Activated CD8-positive, alpha-beta memory T cell treated with anti-CD3 and anti-CD28 coated beads for 48 hours (primary cell): ENCODE measurements around the gene MARCKS.
A peak's percentile ranks its signal among the peaks of the same experiment; 100 is the strongest.

Experiments used
- DNase-seq, 3 experiments: peaks; one replicate each; pipeline ENCODE4 v3.0.0-alpha.2; 2020; ENCODE audit warnings: low read depth in 2 of 3, low spot score in 2 of 3

Gene MARCKS

GRCh38 chr6:113853252-113853651 lies 3.9 kb upstream of the MARCKS start:
- DNase-seq: no peak

- no peak for DNase-seq
Measured at GRCh38 chr6:113854531-113855499, 2.3 kb upstream of the MARCKS start.

- DNase-seq: no peak
Measured at GRCh38 chr6:113855500-113856374, 1.4 kb upstream of the MARCKS start.

- no peak for DNase-seq
Measured at GRCh38 chr6:113856375-113856624, 845 bp upstream of the MARCKS start.

- DNase-seq: no peak
Measured at GRCh38 chr6:113857556-113858479, 673 bp downstream of the MARCKS start.

GRCh38 chr6:113858480-113859348 lies 1.6 kb downstream of the MARCKS start:
- DNase-seq: peak; percentile 76 to 81 (median 77)

GRCh38 chr6:113859349-113860180 lies 2.4 kb downstream of the MARCKS start:
- DNase-seq: no peak

GRCh38 chr6:113860181-113860955 lies 3.2 kb downstream of the MARCKS start:
- no peak for DNase-seq

- no peak for DNase-seq
Measured at GRCh38 chr6:113862112-113862511, 5.0 kb downstream of the MARCKS start.

GRCh38 chr6:113870917-113871316 lies 13.8 kb downstream of the MARCKS start:
- no peak for DNase-seq

GRCh38 chr6:113871975-113872374 lies 14.8 kb downstream of the MARCKS start:
- no peak for DNase-seq

GRCh38 chr6:113873043-113873667 lies 16.0 kb downstream of the MARCKS start:
- no peak for DNase-seq

GRCh38 chr6:113875470-113875869 lies 18.3 kb downstream of the MARCKS start:
- no peak for DNase-seq

GRCh38 chr6:113876695-113877094 lies 19.6 kb downstream of the MARCKS start:
- no peak for DNase-seq

GRCh38 chr6:113879186-113880096 lies 22.3 kb downstream of the MARCKS start:
- no peak for DNase-seq

- DNase-seq: no peak
Measured at GRCh38 chr6:113881478-113881980, 24.4 kb downstream of the MARCKS start.
